HG03442 (cell line): ENCODE results near the gene PDE6A.

Experiments used
- ATAC-seq: cut with Tn5 transposase; IDR thresholded peaks from one replicate; pipeline ENCODE4 v1.9.1; 2021; ENCODE audit warnings: mild to moderate bottlenecking, moderate library complexity; ENCODE audit not compliant: unreplicated experiment

PDE6A gene

GRCh38 chr5:149841851-149842793 lies 102.5 kb downstream of the PDE6A start:
- ATAC-seq, result no peak

DNA sequence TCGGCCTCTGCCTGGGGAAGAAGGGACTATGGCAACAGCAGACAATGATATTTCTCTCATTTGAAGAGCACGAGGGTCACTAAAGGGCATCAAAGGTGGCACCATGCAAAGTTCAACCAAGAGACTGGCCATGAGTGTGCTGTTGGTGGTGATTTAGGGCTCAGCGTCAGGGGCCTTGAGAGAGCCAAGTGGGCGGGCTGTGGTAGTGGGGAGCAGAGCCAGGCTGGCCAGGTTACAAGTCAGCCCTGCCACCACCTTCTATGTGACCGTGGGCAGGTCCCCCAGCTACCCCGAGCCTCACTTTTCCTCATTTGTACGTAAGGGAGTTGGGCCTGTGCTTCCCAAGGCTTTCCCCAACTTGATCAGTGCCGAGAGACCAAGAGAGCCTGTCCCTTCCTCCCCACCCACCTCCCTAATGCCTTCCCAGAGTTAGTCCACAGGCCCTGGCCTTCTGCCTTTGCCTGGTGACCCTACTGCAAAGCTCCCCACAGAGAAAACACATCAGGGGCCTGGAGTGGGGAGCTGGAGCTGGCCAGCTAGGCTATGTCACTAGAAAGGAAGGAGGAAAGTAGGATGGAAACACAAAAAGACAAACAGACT lies 104.3 kb downstream of the PDE6A start:
- no peak for ATAC-seq

GRCh38 chr5:149839761-149840160 lies 104.8 kb downstream of the PDE6A start:
- no peak for ATAC-seq

DNA sequence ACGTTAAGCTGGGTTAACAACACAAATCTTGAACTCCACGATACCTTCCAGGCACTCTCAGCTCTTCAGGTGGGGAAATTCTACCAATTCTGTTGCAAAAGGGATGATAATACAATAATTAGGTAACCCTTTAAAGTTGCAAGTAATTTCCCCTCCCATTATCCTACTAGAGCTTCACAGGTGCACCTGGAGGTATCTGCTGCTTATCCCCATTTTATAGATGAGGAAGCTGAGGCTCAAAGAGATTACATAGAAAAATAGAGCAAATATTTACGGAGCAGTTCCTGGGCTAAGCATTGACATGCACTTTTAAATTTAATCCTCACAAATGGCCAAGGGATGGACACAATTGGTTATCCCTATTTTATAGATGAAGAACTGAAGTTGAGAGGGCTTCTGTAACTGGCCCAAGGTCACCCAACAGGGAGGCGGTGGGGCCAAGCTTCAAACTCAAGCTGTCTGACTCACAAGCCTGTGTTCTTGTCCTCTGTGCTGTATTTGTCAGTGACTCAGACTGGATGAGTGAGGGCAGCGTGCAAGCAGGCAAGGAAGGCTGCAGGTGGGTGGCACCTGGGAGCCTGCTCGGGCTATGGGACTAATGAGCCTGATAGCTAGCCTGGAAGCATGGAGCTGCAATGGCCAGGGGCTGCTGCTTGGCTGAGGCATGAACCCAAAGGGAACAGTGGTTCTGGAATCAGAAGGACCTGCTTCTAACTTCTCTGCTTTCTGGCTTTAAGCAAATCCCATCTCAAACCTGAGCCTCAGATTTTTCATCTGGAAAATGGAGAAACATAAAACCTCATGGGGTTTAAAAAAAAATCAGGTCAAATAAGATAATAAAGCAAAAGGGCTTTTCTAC lies 105.5 kb downstream of the PDE6A start:
- no peak for ATAC-seq

- no peak for ATAC-seq
These were observed 106.8 kb downstream of the PDE6A start for GRCh38 chr5:149837680-149838269.

- ATAC-seq, result no peak
These were observed 108.0 kb downstream of the PDE6A start for GRCh38 chr5:149836451-149837139.

DNA sequence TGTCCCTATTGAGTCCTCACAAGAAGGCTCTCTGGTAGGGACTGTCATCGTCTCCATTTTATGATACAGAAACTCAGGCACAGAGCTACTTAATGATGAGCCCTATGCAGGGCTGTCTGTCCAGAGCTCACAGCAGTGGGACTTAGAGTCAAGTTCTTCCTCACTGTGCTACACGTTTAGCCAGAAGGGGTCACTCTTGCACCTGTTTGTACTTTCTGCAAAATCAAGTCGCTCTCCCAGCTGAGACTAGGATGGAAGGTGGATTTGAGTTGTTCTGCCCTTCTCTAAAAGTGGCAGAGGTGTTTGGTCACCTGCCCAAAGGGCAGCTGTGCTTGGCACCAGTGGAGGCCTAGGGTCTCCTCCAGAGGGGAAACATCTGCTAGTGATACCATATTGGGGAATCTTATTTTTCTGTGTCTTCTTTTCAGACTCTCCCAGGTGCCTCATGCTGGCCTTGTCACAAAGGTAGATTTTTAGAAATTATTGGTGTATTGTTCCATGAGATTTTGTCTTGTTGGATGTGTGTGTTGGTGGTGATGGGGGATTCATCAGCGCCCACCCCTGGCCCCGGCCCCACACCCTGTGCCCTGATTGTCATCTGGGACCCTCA lies 110.2 kb downstream of the PDE6A start:
- ATAC-seq, result no peak

GRCh38 chr5:149833116-149833827 lies 111.3 kb downstream of the PDE6A start:
- no peak for ATAC-seq

DNA sequence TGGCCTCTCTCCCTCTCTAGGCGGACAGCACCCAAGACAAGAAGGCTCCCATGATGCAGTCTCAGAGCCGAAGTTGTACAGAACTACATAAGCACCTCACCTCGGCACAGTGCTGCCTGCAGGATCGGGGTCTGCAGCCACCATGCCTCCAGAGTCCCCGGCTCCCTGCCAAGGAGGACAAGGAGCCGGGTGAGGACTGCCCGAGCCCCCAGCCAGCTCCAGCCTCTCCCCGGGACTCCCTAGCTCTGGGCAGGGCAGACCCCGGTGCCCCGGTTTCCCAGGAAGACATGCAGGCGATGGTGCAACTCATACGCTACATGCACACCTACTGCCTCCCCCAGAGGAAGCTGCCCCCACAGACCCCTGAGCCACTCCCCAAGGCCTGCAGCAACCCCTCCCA lies 112.0 kb downstream of the PDE6A start:
- no peak for ATAC-seq

GRCh38 chr5:149831492-149831891 lies 113.1 kb downstream of the PDE6A start:
- peak; percentile 92 for ATAC-seq

DNA sequence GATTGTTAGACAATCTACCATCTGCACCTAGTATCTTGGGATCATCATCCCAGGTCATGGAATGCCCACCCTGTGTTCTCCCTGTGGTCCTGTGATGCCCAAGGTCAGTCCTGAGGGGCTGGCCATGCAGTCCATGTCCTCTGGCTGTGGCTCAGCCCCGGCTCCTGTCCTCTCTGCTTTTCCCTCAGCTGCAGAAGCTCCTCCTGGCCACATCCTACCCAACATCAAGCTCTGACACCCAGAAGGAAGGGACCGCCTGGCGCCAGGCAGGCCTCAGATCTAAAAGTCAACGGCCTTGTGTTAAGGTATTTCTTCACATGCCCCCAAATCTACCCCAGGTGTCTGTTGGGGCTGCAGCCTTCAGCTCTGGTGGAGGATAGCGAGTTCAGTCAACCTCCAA lies 114.0 kb downstream of the PDE6A start:
- no peak for ATAC-seq

GRCh38 chr5:149829954-149830353 lies 114.6 kb downstream of the PDE6A start:
- ATAC-seq, result no peak

DNA sequence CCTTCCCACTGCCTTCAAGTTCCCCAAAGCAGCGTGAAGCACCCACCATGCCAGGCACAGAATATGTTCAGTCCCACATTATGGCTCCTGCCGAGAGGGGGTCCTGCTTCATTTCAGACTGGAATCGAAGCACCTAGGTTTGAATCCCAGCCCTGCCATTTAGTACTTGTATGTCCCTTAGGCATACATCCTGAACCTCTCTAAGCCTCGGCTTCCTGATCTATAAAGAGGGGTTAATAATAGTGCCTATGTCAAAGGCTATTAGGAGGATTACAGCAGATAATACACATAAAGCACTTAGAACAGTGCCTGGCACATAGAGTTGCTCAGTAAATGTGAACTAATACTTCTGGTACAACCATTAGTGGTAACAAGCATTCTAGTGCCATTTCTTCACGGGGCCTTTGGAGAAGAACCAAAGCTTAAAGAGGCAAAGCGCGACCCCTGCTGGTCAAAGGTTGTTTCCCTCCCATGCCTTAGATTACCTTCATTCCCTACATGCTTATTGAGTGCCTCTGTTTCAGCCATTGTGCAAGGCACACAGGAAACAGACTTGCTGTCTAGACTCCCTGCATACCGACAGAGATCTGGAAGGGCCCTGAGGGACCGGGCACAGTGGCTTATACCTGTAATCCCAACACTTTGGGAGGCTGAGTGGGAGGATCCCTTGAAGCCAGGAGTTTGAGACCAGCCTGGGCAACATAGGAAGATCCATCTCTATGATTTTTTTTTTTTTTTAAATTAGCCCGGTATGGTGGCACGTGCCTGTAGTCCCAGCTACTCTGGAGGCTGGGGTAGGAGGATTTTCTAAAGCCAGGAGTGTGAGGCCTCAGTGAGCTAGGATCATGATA lies 116.2 kb downstream of the PDE6A start:
- peak; percentile 45 for ATAC-seq

GRCh38 chr5:149827546-149827945 lies 117.0 kb downstream of the PDE6A start:
- ATAC-seq, result no peak

- no peak for ATAC-seq
These were observed 117.5 kb downstream of the PDE6A start for GRCh38 chr5:149827086-149827485.

DNA sequence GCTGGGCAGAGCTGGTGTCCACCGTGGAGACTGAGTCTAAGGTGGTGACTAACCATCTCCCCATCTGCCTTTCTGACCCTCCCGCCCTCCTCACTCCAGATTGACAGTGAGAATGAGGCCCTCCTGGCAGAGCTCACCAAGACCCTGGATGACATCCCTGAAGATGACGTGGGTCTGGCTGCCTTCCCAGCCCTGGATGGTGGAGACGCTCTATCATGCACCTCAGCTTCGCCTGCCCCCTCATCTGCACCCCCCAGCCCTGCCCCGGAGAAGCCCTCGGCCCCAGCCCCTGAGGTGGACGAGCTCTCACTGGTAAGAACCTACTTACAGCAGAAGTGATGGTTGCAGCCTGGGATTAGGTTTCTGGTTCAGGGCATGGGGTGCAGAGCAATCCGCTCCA lies 118.0 kb downstream of the PDE6A start:
- no peak for ATAC-seq

- no peak for ATAC-seq
These were observed 119.7 kb downstream of the PDE6A start for GRCh38 chr5:149824846-149825245.

DNA sequence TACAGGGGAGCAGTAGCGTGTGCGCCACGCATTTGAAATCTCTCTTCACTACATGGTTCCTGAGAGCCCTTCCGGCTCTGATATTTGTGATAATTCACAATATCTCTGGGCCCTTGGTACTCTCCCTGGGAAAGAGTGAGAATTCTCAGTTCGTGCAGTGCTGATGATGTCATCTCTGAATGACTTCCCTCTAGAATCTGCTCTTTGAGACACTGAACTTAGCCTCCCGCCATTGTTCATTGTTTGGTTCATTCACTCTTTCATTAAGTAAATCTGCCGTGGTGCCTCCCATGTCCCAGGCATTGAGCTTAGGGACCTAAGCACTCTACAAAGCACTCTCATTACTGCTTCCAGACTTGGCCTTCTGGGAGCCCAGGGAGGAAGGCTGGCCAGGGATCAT lies 120.5 kb downstream of the PDE6A start:
- ATAC-seq, result no peak
